ENCODE measurements around the gene CSNK1G2.

CSNK1G2 gene

DNA sequence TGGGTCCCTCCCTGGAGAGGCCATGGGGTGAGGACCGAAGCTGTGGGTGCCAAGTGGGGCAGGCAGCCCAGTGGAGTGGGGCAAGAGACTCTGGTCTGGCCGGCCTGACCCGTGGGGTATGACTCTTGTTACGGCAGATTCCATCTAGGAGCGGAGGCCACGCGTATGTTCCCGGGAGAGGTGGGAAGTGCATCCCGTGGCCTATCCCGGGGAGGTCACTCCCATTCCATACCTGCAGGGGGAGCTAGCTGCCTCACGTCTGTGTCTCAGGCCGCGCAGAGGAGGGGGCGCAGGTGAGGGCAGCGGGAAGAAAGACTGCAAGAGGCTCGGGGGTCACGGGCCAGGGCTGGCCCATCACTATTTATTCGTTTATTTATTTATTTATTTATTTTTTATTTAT is 4.9 kb downstream of the CSNK1G2 start:
- DNase-seq = no peak

DNA sequence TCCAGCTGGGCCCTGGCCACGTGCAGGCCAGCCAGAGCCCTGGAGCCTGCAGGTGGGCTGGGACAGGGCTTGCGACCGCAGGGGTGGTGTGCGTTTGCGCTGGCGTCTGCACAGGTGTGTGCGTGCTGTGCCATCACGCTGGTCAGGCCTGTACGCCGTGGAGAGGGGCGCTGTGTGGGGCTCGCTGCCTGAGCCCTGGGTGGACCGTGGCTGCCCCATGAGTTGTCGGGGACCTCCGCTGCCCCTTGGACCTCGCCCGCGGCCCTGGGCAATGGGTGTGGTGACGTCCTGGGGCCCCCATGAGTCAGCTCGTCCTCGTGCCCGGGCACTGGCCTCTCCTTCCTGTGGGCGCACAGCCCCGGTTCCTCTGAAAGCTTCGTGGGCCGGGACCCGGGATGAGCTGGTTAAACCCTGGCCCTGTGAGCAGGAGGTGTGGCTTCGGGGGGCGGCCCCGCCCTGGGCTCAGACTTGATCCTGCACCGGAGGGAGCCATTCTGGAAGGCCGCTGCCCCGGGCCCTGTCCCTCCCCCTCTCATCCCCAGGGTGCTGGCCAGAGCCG is 6.8 kb downstream of the CSNK1G2 start:
- DNase-seq = no peak

DNA sequence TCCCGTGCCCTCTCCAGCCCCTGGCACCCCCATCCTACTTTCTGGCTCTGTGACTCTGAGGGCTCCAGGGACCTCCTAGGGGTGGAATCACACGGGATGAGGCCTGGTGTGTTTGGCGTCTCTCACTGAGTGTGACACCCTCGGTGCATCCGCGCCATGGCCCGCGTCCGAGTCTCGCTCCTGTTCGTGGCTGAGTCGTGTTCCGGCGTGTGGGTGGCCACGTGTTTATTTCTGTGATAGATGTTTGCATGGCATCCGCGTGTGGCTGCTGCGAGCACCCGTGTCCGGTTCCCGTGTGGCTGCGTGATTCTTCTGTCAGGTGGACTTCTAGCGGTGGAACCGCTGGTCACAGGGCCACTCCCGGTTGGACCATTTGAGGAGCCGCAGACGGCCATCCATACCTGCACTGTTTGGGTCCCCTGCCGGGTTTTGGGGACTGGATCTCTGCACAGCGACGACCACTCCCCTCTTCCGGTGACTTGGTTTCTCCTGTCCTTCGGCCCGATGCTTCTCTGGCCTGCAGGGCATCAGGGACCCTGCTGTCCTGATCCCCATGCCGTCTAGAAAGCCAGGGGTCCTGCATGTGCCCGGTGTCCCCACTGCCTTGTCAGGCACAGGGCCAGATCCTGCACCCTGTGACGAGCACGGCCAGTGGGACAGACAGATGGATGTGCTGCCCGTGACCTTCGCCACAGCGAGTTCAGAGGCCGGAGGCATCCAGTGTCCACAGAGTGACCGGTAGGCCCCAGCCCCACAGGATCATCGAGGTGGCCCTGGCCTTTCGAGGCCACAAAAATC is 8.5 kb downstream of the CSNK1G2 start:
- no peak for DNase-seq

DNA sequence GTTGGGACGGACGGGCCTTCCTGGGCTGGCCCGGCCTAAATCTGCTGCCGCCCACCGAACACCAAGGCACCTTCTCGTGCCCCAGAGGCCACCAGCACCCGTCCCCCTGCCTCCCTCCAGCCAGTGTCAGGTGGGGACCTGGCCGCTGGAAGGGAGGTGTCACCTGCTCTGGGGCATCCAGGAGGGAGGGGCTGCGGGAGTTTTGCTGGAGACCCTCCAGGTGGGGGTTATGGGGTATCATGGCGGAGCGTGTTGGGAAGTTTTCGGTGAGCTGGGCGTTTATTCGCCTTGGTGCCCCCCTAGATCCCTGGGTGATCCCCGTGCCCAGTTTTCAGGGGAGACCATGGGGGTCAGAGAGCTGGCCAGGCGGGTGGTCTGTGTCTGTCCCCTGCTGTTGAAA is 9.7 kb downstream of the CSNK1G2 start:
- no peak for DNase-seq

DNA sequence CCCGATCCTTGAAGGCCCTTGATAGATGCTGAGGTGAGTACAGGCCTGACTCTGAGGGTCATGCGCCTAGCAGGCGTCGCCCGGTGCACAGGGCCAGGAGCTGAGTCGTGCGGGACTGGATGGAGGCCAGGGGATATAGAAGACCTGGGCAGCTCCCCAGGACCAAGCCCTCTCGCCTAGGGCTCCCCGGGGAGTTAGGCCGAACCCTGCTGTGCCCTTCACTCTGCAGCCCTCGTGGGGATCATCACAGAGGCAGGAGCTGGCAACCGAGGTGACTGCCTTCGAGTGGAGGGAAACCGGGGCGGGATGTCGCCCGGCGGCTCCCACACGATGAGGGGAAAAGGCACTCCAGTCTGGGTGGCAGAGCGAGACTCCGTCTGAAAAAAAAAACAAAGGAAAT is 11.7 kb downstream of the CSNK1G2 start:
- no peak for DNase-seq

DNA sequence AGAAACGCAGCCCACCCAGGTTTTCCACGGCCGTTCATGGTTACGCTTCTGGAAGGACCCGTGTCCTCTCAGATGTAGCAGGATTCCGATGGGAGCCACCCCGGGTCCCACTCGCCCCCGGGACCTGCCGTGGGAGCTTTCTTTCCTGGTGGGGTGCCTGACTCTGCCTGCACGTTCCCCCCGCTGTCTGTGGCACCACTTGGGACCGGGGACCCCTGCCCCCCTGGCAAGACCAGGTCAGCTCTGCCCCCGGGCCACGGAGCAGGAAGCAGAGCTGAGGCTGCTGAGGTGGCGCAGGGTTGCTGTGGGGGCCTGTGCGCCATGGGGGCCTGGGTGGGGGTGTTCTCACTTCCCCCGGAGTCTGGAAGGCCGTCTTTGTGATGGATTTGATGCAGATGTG is 12.1 kb downstream of the CSNK1G2 start:
- DNase-seq = no peak

DNA sequence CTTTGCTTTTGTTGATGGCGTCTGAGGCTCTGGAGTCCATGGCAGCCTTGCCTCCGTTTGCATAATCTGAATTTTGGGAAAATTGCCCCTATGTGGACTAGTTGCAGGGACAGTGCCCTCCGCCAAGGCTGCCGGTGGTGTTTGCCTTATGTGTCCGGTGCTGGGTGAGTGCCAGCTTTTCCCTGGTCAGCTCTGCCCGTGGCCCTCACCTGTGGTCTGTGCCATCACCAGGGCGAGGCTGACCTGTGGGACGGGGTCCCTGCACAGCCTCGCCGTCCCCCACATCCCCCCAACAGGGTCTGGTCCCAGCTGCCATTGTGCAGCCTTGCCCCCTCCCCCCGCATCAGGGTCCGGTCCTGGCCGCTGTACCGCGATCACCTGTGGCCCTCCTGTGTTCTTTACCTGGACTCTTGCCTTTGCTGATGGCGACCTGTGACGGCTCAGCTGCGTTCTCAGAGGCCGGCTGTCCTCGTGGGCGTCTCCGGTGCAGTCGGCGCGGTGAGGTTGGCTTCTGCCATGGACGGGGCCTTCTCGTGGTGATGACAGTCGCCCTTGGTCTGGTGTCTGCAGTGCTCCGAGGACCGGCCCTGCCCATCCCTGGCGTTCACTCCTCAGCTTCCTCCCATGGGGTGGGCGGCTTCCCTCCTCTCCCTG is 12.6 kb downstream of the CSNK1G2 start:
- DNase-seq = no peak

DNA sequence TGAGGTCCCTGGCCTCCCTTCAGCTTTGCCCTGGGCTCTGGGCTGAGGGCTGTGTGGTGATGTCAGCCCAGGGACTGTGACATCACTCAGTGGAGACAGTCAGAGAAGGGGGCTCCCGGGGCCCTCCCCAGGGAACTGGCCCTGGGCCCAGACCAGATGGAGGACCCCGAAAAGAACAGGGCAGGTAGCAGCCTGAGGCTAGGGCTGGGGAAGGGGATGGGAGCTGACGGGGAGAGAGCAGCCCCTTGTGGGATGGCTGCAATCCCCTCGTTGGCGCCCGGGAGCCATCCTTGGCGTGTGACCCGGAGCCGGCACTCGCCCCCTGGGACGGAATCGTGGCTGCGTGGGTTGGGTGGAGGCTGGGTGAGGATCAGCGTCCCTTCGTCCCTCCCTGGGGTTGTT is 13.6 kb downstream of the CSNK1G2 start:
- no peak for DNase-seq

DNA sequence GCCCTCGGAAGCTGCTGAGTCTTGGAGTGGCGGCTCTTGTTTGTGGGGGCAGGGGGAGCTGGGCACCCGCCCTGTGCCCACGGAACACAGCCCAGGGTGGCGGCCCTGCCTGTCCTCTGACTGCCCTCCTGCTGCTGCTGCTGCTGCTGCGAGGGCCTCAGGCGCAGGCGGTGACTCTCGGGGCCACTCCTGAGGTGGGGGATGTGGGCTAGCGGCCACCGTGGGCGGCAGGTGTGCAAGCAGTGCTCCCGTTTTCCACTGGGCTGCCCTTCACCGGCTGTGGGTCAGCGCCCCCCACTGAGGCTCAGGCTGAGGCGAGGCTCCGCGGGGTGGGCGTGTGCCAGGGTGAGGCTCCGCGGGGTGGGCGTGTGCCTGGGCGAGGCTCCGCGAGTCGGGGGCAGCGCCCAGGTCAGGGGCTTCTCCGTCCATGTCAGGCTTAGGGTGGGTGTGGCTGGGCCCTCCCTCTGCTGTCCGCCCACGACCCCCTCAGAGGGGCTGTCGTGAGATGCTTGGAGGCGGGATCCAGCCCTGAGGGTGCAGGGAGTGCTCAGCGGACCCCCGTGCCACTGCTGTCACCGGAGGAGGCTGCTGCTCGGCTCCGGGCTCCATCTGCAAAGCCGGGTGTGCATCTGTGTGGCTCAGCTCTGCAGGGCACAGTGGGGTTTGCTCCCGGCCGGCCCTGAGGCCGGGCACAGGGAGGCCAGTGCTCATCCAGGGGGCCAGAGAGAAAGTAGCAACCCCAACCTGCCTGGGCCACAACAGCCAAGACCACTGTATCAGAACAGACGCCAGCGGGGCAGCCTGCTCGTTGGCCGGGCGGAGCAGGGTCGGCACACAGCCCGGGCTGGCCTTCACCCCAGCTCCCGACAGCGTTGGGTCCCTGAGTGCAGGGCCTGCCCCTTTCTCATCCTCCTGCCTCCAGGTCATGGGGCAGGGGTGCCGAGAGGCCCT is 14.5 kb downstream of the CSNK1G2 start:
- no peak for DNase-seq

DNA sequence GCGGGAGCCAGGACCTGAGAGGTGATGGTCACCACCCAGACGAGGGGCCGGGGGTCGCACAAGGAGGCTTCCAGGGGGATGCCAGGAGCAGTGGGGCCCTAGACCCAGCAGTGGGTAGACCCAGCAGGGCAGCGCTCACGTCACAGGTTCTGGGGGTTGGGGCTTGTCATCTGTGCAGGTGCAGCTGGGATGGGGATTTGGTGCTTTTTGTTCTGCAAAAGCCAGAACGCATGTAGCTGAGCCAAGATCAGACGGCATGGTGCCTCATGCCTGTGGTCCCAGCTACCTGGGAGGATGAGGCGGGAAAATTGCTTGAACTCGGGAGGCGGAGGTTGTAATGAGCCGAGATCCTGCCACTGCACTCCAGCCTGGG is 15.1 kb downstream of the CSNK1G2 start:
- no peak for DNase-seq

DNA sequence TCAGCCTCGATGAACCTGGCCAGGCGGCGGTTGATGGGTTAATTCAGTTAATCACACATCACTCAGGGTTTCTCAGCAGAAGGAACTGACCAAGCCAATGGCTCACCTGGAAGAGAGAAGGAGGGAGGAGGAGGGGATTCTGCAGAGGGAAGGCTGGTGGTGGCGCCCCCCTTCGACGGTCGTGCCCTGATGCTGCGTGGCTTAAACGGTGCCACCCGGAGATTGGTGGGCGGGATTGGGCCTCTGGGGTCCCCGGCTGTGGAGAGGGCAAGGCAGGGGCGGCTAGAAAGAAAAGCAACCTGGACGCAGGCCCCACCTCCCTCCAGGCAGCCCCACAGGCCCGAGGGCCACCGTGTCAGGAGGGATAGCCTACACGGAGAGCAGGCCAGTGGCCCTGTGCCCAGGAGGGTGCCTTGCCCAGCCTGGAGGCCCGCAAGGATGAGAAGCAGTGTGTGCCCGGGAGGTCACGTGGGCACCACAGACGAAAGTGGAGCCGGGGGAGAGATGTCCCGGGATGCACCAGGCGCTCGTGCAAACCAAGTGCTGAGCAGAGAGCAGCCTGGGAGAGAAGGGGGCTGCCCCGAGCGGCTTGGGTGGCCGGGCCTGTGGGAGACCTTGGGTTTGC is 16.0 kb downstream of the CSNK1G2 start:
- no peak for DNase-seq

DNA sequence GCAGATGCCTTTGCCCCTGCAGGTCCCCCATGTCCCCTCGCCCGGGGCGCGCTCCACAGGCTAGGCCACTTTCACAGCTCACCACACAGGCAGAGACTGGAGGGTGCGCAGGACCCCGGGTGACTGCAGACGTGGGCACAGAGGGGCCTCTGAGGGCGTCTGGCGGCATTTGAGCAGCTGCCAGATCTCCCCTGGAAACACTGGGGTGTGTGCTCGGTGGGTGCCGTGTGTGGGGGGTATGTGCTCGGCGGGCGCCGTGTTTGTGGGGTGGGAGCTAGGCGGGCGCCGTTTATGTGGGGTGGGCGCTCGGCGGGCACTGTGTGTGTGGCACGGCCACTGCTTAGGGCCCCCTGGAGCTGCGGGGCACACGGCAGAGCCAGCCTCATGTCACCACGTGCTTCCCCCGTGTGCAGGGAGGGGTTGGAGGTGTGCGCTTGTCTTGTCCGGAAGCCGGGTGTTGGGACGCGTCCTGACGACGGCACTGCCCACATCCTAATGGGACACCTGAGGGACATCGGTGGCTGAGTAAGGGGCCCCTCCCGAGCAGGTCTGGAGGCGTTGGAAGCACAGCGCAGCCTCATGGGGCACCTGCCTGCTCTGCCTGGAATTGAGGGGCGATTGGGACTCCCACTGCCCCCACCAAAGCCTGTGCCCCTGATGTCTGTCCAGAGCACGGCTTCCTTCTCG is 16.7 kb downstream of the CSNK1G2 start:
- no peak for DNase-seq

DNA sequence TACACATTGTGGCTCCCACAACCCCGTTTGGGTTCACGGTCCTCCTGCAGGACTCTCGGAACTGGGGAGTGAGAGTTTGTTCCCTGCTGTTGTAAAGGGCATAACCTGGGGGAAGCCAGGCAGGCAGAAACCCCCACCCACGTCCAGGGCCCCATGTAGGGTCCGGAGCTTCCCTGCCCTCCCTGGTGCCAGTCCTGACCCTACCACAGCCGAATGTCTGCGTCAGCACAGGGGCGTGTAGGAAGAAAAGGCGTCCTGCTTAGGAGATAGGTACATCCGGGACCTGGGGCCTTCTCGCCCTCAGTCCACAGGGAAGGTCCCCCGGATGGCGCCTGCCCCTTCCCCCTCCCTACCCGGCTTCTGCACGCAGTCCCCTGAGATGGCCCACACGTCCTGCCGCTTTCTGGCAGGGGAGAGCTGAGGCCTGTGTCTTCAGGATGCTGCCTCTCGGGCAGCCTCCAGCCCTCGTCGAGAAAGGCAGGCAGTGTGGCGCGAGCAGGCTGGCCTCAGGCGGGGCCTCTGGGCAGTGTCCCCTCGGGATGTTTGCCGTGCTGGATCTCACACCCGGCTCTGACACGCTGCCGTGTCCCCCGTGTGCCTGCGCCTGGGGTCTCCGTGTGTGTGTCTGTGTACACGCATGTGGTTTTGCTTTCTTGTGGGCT is 19.1 kb downstream of the CSNK1G2 start:
- no peak for DNase-seq

DNA sequence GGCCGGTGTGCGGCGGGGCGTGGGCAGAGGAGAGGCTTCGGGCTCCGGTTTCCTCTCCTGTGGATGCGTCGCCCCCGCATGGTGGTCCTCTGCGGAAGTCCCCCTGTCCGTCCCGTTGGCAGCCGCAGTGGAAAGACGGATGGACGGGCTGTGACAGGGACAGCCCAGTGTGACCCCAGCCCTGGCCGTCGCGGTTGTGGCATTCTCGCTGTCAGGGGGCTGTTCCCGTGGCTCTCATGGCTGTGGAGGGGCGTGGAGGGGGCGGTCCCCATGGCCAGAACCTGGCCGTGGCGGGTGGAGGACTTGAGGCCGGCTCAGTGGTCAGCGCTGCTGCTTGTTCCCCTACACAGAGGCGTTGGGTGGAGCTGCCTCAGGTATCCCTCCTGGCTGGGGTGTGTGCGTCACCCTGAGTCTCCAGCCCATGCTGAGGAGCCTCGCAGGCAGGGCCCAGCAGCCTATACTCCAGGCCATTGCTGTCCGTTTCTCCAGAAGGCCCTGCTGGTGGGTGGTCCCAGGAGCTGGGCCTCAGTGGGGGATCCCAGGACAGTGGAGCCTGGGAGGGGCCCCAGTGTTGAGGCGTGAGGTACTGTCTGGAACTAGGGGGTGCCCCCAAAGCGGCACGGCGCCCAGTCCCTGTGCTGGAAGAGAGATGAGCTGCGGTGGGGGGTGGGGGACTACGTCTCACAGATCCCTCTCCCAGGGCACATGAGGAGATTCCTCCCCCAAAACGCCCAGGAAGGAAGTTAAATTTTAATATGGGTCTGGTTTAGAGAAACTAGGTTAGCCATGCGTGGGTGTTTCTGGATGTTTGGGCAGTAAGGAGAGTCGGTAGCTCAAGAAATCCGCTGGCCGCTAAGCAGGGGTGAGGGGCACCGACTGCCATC is 20.3 kb downstream of the CSNK1G2 start:
- no peak for DNase-seq

DNA sequence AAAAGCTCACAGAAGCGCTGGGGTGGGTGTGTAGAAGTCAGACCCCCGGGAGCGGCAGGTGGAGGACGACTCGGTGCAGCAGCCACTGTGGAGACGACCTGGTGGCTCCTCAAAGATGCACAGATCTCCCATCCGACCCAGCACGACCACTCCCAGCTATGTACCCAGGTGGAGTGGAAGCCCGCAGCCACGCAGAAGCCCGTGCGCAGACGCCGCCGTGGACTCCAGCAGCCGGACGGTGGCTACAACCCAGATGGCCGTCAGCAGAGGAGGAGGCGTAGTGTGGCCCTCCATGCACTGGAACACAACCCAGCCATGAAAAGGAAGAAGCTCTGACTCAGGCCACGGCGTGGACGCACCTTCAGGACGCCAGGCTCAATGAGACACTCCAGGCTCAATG is 21.7 kb downstream of the CSNK1G2 start:
- DNase-seq = no peak

DNA sequence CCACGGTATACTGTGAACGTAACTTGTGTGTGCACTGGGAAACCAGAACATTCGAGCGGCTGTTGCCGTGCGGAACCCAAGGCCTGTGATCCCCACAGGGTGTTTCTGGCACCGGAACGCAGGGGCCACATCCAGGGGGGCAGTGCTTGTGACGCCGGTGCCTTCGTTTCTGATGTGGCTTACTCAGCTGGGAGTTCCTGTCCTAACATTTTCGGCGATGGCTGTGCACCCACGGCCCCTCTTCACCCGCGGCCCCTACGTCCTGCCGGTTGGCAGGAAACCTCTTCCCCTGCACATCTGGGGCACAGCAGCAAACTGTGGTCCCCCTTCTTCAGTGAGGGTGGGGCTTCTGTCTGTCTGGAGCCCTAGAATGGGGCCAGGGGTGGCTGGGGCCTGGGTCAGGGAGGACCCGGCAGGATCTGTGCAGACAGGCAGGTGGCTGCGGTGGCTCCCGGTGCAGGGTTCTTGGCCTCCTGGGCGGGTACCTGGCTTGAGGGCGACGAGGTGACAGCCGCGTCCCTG is 26.2 kb downstream of the CSNK1G2 start:
- DNase-seq = no peak

DNA sequence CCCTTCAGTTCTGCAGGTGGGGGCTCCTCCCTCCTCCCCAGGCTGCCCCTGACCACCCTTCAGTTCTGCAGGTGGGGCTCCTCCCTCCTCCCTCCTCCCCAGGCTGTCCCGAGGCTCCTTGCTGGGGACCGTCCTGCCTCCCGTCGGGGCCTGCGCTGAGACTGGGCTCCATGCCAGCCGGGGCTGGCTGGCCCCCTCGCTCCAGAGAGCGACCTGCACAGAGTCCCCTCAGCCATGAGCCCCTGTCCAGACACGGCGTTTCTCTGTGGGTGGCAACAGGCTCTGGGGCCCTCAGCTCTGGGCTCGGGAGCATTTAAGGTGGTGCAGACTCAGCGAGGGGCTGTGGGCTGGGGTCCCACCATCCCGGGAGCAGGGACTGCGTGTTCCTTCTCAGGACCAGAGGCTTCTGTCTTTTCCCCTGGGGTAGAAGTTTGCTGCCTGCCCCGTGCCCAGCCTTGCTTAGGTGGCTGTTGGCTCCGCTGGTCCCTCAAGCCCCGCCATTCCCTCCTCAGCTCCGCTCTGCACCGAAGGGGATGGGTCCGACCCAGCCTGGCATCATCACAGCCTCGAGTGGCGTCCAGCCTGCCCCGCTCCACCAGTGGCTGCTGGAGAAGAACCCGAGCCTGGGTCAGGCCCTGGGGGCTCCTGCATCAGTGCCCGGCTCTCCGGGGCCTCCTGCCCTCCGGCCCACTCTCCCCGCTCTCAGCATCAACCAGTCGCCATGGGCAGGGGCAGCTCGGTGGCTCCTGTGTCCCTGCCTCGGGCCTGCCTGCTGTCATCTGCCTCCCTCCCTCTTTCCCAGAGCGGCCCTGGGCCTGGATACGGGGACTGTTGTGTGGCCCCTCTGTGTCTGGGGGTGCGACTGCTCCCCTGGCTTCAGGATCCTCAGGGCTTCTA is 27.6 kb downstream of the CSNK1G2 start:
- DNase-seq = no peak

DNA sequence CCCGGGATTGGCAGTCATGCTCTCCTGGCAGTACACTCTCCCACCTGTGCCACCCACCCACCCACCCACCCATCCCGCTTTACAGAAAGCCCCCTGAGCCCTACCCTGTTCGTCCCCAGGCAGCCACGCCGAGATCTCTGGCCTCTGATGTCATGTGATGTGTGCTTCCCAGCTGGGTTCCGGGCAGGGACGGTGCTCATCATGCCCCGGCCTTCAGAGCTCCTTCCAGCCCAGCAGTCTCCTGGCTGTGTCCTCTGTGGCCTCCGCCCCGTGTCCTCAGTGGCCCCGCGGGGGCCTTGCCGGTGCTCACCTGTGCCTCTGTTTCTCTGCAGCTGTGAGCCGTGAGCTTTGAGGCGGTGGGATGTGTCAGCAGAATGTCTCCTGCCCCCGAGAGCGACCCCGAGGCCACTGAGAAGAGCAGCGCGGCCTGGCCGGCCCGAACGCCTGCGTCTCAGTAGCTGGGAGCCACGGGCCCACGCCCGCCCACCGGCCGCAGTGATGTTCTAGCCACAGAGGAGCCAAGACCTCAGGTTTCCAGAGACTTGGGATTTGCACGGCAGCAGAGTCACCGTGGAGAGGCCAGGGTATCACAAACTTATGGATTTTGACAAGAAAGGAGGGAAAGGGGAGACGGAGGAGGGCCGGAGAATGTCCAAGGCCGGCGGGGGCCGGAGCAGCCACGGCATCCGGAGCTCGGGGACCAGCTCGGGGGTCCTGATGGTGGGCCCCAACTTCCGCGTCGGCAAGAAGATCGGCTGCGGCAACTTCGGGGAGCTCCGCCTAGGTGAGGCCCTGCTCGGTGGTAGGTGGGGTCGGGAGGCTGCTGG is 28.4 kb downstream of the CSNK1G2 start:
- no peak for DNase-seq

Data from NCI-H510A (cell line).